ENCODE measurements around the gene CCDC110. TPM values are rescaled to one million over a fixed set of nuclear protein-coding genes. Genes with fewer than 3 reads are reported as not detected.

Gene CCDC110
- polyA plus RNA-seq, 1 of the 3 experiments (the other 2 are of a cell fraction) = 0.05 TPM

DNA sequence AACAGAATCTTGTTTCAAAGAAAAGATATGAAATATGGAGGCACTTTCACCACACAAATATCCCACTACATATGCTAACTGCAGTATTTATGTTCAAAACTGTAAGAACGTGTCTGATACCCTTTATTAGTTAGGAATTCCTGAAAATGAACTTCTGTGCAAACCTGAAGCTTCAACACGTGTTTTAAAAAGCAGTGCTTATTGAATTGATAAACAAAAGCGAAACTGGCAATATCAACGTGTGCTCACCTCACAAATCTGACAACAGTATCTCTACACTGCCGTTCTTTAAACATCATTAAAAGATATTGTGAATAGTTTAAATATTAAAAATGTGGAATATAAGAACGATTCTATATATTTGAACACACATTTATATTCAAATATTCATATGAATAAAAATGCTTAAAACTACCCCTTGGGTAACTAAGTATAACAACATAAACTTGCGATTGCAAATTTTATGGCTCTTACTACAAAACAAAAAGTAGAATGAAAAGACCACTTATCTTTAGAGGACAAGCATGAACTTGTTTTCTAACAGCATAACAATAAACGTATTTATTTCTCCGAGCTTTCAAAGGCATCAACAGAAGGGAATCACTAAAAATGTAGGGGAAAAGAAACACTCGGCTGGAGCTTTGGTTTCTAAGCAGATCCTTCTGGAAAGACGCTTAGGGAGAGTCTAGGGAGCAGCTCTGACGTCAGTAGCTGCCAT lies 76.1 kb downstream of the CCDC110 start, which contains the start of gene LRP2BP:
Gene LRP2BP (minus strand): TSS at position 687 of the 718 bp plus-strand sequence. CDS start 17,738 bp downstream, outside the sequence.
- H3K36me3 ChIP-seq (replicated peaks in 1 of 2; ENCODE audit: control insufficient read depth in 1 of 2, insufficient read depth in 2 of 2, low read length in 1 of 2) = peaks cover 21 to 26% of the 10 kb centered on the region in 2 experiments
- H3F3A ChIP-seq (replicated peaks; ENCODE audit: insufficient read depth) = peaks cover 4% of the 10 kb centered on the region
- WGBS (ENCODE audit: low lambda C conversion rate) = 16% methylated on average over 11 of the region's 12 CpGs
- no peaks in the 10 kb centered on the region for H3K27me3 ChIP-seq (ENCODE audit: insufficient read depth)
- no peaks in the 10 kb centered on the region for H3K9me2 ChIP-seq
- H3K4me1 ChIP-seq (ENCODE audit: control insufficient read depth in 1 of 2, insufficient read depth in 2 of 2, low read depth in 1 of 2, low read length in 1 of 2) = peaks cover 6 to 8% of the 10 kb centered on the region in 2 experiments; a peak in 3 of 4 replicates
- peak within 1 kb of the TSS; percentile 74 to 78 for H3K4me3 ChIP-seq (ENCODE audit: low read depth in 2 of 2, low read length in 1 of 2)
- ChIA-PET CTCF (interaction anchor here (0.9 to 3.8 kb wide), 3 partner anchors 187 to 642 kb away, joined by 3 to 19 read pairs (median 13); partner anchors contain the start of gene SNX25), POLR2A (interaction anchor here (0.7 to 2.2 kb wide), 8 partner anchors 10 to 661 kb away, joined by 3 to 14 read pairs (median 4); partner anchors contain the start of genes CENPU, SLC25A4 and UFSP2)
- DNase-seq = no peak
- H3K9me3 ChIP-seq = no peaks in the 10 kb centered on the region
- H3K27ac ChIP-seq (ENCODE audit: low read depth in 2 of 2, low read length in 1 of 2) = peak within 1 kb of the TSS; percentile 94 to 98
- H3K79me2 ChIP-seq (ENCODE audit: insufficient read depth) = 0 out of 2 replicates have a peak, but pooled peaks cover 8% of the 10 kb centered on the region
- H4K20me1 ChIP-seq (ENCODE audit: insufficient read depth) = no peaks in the 10 kb centered on the region
- peak within 1 kb of the TSS; percentile 90 for H3K9ac ChIP-seq
- peak within 1 kb of the TSS; percentile 99 for H3K4me2 ChIP-seq
- H2AFZ ChIP-seq (ENCODE audit: low read depth) = peak within 1 kb of the TSS; percentile 74
- TF ChIP-seq FOXM1 (IDR thresholded peaks at IDR 0.05; ENCODE audit: low read depth) = no peak
- TF ChIP-seq, protein P1, sequence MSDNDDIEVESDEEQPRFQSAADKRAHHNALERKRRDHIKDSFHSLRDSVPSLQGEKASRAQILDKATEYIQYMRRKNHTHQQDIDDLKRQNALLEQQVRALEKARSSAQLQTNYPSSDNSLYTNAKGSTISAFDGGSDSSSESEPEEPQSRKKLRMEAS (IDR thresholded peaks at IDR 0.05; ENCODE audit: low read depth) = no peak
- no peak for TF ChIP-seq EP300 (IDR thresholded peaks at IDR 0.05; ENCODE audit: borderline replicate concordance in 1 of 2, low read depth in 1 of 2, low read length in 1 of 2)
- TF ChIP-seq, protein P2, sequence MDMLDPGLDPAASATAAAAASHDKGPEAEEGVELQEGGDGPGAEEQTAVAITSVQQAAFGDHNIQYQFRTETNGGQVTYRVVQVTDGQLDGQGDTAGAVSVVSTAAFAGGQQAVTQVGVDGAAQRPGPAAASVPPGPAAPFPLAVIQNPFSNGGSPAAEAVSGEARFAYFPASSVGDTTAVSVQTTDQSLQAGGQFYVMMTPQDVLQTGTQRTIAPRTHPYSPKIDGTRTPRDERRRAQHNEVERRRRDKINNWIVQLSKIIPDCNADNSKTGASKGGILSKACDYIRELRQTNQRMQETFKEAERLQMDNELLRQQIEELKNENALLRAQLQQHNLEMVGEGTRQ (IDR thresholded peaks at IDR 0.05; ENCODE audit: borderline replicate concordance, low read depth, low read length) = no peak
- TF ChIP-seq SMC3 (IDR thresholded peaks at IDR 0.05; ENCODE audit: low read depth, low read length) = no peak
- TF ChIP-seq JUND (IDR thresholded peaks at IDR 0.05) = no peak
- TF ChIP-seq, protein P3, sequence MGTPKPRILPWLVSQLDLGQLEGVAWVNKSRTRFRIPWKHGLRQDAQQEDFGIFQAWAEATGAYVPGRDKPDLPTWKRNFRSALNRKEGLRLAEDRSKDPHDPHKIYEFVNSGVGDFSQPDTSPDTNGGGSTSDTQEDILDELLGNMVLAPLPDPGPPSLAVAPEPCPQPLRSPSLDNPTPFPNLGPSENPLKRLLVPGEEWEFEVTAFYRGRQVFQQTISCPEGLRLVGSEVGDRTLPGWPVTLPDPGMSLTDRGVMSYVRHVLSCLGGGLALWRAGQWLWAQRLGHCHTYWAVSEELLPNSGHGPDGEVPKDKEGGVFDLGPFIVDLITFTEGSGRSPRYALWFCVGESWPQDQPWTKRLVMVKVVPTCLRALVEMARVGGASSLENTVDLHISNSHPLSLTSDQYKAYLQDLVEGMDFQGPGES (IDR thresholded peaks at IDR 0.05; ENCODE audit: low read depth, low read length) = no peak
- TF ChIP-seq MEF2A (IDR thresholded peaks at IDR 0.05; ENCODE audit: borderline replicate concordance, low read depth) = no peak
- 0 out of 2 replicates have a peak, but pooled peaks have one; percentile 1 for TF ChIP-seq RAD21 (IDR thresholded peaks at IDR 0.05; ENCODE audit: low read length)
- no peak for TF ChIP-seq RCOR1 (IDR thresholded peaks at IDR 0.05; ENCODE audit: low read length)
- TF ChIP-seq, protein P4, sequence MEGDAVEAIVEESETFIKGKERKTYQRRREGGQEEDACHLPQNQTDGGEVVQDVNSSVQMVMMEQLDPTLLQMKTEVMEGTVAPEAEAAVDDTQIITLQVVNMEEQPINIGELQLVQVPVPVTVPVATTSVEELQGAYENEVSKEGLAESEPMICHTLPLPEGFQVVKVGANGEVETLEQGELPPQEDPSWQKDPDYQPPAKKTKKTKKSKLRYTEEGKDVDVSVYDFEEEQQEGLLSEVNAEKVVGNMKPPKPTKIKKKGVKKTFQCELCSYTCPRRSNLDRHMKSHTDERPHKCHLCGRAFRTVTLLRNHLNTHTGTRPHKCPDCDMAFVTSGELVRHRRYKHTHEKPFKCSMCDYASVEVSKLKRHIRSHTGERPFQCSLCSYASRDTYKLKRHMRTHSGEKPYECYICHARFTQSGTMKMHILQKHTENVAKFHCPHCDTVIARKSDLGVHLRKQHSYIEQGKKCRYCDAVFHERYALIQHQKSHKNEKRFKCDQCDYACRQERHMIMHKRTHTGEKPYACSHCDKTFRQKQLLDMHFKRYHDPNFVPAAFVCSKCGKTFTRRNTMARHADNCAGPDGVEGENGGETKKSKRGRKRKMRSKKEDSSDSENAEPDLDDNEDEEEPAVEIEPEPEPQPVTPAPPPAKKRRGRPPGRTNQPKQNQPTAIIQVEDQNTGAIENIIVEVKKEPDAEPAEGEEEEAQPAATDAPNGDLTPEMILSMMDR (IDR thresholded peaks at IDR 0.05) = no peak
- TF ChIP-seq GATA2 (CRISPR knock-in tag; IDR thresholded peaks at IDR 0.05) = no peak
- no peak for TF ChIP-seq SIN3A (IDR thresholded peaks at IDR 0.05; ENCODE audit: borderline replicate concordance, low read depth, low read length)
- TF ChIP-seq NFIC (IDR thresholded peaks at IDR 0.05; ENCODE audit: borderline replicate concordance) = no peak
- TF ChIP-seq TEAD4 (IDR thresholded peaks at IDR 0.05; ENCODE audit: borderline replicate concordance, insufficient read depth) = no peak
- TF ChIP-seq, protein P5, sequence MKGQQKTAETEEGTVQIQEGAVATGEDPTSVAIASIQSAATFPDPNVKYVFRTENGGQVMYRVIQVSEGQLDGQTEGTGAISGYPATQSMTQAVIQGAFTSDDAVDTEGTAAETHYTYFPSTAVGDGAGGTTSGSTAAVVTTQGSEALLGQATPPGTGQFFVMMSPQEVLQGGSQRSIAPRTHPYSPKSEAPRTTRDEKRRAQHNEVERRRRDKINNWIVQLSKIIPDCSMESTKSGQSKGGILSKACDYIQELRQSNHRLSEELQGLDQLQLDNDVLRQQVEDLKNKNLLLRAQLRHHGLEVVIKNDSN (IDR thresholded peaks at IDR 0.05; ENCODE audit: borderline replicate concordance, low read depth) = no peak
- peak; percentile 57; the same call in 1 of the 2 replicates for TF ChIP-seq GABPA (IDR thresholded peaks at IDR 0.05; ENCODE audit: low read depth)
- TF ChIP-seq, protein P6, sequence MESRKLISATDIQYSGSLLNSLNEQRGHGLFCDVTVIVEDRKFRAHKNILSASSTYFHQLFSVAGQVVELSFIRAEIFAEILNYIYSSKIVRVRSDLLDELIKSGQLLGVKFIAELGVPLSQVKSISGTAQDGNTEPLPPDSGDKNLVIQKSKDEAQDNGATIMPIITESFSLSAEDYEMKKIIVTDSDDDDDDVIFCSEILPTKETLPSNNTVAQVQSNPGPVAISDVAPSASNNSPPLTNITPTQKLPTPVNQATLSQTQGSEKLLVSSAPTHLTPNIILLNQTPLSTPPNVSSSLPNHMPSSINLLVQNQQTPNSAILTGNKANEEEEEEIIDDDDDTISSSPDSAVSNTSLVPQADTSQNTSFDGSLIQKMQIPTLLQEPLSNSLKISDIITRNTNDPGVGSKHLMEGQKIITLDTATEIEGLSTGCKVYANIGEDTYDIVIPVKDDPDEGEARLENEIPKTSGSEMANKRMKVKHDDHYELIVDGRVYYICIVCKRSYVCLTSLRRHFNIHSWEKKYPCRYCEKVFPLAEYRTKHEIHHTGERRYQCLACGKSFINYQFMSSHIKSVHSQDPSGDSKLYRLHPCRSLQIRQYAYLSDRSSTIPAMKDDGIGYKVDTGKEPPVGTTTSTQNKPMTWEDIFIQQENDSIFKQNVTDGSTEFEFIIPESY (IDR thresholded peaks at IDR 0.05; ENCODE audit: borderline replicate concordance, low read depth) = no peak
- TF ChIP-seq RXRA (IDR thresholded peaks at IDR 0.05; ENCODE audit: borderline replicate concordance, low read depth) = no peak
- no peak for TF ChIP-seq YY1 (IDR thresholded peaks at IDR 0.05; ENCODE audit: low read depth)
- no peak for TF ChIP-seq ELF1 (IDR thresholded peaks at IDR 0.05)
- no peak for TF ChIP-seq NRF1 (IDR thresholded peaks at IDR 0.05; ENCODE audit: low read depth, low read length)
- TF ChIP-seq EZH2phosphoT487 (IDR thresholded peaks at IDR 0.05; ENCODE audit: borderline replicate concordance, low read depth) = no peak
- no peak for TF ChIP-seq TCF12 (IDR thresholded peaks at IDR 0.05)
- TF ChIP-seq FOXJ3 (CRISPR knock-in tag; IDR thresholded peaks at IDR 0.05) = no peak
- TF ChIP-seq TAF1 (IDR thresholded peaks at IDR 0.05; ENCODE audit: borderline replicate concordance, low read depth, low read length) = no peak
